ENCODE data around the gene CDH9.

GRCh38 chr5:26932238-26932637 is 106.1 kb downstream of the CDH9 start:
- no peak for TF ChIP-seq CTCF (IDR thresholded peaks at IDR 0.05)
- no peak for TF ChIP-seq EZH2 (IDR thresholded peaks at IDR 0.05; ENCODE audit: borderline replicate concordance, insufficient read depth, low read depth, low read length, poor library complexity, severe bottlenecking)
